Suprapubic skin (tissue), 3 donors: ENCODE results near the gene PAK5.

ENCODE experiments used
- POLR2AphosphoS5 ChIP-seq, 3 donors: sonication (generic); formaldehyde crosslinking; IDR thresholded peaks; one replicate each; pipeline ENCODE4 v1.6.1; 2017; ENCODE audit warnings: antibody characterized with exemption in 3 of 3
- TF ChIP-seq, protein P1 (sequence below), 2 donors: fragments of 200-600 bp in 1 of 2; fragments of 450-650 bp in 1 of 2; sonication (generic) in 1 of 2; IDR thresholded peaks; one replicate each; pipeline ENCODE4 v1.5.1; 2016 to 2019; ENCODE audit warnings: antibody characterized with exemption in 2 of 2, mild to moderate bottlenecking in 1 of 2, moderate library complexity in 1 of 2

DNA sequence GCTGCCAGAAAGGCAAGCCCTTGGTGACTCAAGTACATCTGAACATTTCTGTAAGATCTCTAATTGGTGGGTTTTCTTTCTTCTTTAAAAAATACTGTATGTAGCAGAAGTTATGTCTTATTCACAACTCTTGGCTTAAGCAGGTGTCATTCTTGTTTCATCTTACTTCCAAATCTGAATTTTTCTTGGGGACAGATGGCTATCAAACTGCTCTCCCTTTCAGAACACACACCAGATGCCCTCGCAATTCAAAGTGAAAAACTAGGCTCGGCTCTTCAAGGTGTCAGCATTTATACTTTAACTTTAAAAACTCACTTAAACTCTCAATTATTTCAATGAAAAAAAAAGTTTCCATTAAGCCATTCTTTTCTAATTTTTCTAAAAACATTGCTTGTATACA is 49.7 kb downstream of the PAK5 start:
- TF ChIP-seq POLR2AphosphoS5 (IDR thresholded peaks at IDR 0.05) = no peak
- TF ChIP-seq, protein P1, sequence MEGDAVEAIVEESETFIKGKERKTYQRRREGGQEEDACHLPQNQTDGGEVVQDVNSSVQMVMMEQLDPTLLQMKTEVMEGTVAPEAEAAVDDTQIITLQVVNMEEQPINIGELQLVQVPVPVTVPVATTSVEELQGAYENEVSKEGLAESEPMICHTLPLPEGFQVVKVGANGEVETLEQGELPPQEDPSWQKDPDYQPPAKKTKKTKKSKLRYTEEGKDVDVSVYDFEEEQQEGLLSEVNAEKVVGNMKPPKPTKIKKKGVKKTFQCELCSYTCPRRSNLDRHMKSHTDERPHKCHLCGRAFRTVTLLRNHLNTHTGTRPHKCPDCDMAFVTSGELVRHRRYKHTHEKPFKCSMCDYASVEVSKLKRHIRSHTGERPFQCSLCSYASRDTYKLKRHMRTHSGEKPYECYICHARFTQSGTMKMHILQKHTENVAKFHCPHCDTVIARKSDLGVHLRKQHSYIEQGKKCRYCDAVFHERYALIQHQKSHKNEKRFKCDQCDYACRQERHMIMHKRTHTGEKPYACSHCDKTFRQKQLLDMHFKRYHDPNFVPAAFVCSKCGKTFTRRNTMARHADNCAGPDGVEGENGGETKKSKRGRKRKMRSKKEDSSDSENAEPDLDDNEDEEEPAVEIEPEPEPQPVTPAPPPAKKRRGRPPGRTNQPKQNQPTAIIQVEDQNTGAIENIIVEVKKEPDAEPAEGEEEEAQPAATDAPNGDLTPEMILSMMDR (IDR thresholded peaks at IDR 0.05) = no peak
